Measurements from ENCODE around the gene SCD5. TPM values are rescaled to one million over a fixed set of nuclear protein-coding genes. Genes with fewer than 3 reads are reported as not detected.
A peak's percentile ranks its signal among the peaks of the same experiment; 100 is the strongest.
"Not testable (repeated sequence)": the region's sequence is repeated elsewhere in the genome, so short reads cannot be mapped to it uniquely, and the experiment has no call there.

SCD5 gene
- 5.1 TPM for total RNA-seq
- long read RNA-seq, partial matches to known transcripts, result 0 of 1 reads
- long read RNA-seq, other reads (novel, unspliced or antisense), result 0 of 1 reads

- peak; percentile 96 for ATAC-seq
- intact Hi-C loops (cut with DNase I), result no loop called here
- peak; percentile 87 for DNase-seq (ENCODE audit: missing footprints)
Measured at GRCh38 chr4:82798168-82799005, at the start of gene SCD5. Gene SCD5, minus strand, starts transcription at chr4:82798796. Its CDS starts 259 bp downstream, at chr4:82798537.

GRCh38 chr4:82842593-82842992 is 44.0 kb upstream of the SCD5 start:
- ATAC-seq, result no peak
- intact Hi-C loops (cut with DNase I), result no loop called here

GRCh38 chr4:82839624-82840023 is 41.0 kb upstream of the SCD5 start:
- ATAC-seq, result no peak
- no peak for DNase-seq (ENCODE audit: missing footprints)
- intact Hi-C loops (cut with DNase I), result no loop called here

More at GRCh38 chr4:82842593-82842992, 44.0 kb upstream of the SCD5 start:
- DNase-seq (ENCODE audit: missing footprints), result no peak

- ATAC-seq, result peak; percentile 83
- DNase-seq (ENCODE audit: missing footprints), result no peak
- intact Hi-C loops (cut with DNase I), result loop anchor here (5.0 kb wide), 1 partner anchor 33 kb away; no protein-coding TSS in a partner anchor
Measured at GRCh38 chr4:82833696-82834313, 35.2 kb upstream of the SCD5 start.

DNA sequence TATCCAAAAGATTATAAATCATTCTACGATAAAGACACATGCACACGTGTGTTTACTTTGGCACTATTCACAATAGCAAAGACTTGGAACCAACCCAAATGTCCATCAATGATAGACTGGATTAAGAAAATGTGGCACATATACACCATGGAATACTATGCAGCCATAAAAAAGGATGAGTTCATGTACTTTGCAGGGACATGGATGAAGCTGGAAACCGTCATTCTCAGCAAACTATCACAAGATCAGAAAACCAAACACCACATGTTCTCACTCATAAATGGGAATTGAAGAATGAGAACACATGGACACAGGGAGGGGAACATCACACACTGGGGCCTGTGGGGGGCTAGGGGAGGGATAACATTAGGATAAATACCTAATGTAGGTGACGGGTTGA is 34.5 kb upstream of the SCD5 start:
- intact Hi-C loops (cut with DNase I), result loop anchor here (5.0 kb wide), 1 partner anchor 34 kb away; no protein-coding TSS in a partner anchor

DNA sequence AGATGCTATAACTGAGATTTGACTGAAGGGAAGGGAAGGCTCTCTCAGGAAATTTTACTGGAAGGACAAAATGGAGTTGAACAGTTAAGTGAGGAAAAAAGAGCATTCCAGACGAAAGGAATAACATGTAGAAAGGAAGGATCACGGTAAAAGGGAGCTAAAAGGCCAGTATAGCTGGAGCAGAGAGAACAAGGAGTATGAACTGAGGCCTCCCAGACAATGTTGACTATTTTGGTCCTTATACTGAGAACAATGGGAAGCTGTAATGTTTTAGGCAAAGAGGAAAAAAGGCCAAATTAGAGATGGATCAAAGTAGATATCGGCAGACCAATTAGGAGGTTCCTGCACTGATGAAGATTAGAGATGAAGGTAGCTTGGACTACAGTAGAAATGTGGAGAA is 26.8 kb upstream of the SCD5 start:
- no peak for DNase-seq (ENCODE audit: missing footprints)
- no peak for ATAC-seq
- intact Hi-C loops (cut with DNase I), result no loop called here

More for the DNA sequence above, 34.5 kb upstream of the SCD5 start:
- ATAC-seq; DNase-seq (ENCODE audit: missing footprints): not testable (repeated sequence)

DNA sequence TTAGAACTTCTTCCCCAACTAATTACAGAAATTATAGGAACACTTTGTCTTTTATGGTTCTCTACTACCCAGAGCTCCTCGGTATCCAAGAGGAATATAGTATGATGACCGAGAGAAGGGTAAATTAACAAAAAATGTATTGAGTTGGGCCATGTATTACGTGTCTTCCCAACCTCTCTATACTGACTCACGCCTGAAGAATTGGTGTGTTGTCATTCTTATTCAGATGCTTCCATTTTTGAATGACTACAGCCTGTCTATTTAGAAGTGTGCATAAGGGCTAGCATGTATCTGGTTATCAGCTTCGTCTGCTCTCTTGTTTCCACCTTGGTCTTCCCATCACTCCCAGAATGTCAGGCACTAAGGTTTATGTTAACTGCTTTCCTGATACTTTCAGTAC is 24.5 kb upstream of the SCD5 start:
- DNase-seq (ENCODE audit: missing footprints) (no peak), ATAC-seq (no peak)
- intact Hi-C loops (cut with DNase I), result no loop called here

GRCh38 chr4:82820689-82821088 is 22.1 kb upstream of the SCD5 start:
- intact Hi-C loops (cut with DNase I), result no loop called here
- DNase-seq (ENCODE audit: missing footprints), result no peak
- no peak for ATAC-seq

DNA sequence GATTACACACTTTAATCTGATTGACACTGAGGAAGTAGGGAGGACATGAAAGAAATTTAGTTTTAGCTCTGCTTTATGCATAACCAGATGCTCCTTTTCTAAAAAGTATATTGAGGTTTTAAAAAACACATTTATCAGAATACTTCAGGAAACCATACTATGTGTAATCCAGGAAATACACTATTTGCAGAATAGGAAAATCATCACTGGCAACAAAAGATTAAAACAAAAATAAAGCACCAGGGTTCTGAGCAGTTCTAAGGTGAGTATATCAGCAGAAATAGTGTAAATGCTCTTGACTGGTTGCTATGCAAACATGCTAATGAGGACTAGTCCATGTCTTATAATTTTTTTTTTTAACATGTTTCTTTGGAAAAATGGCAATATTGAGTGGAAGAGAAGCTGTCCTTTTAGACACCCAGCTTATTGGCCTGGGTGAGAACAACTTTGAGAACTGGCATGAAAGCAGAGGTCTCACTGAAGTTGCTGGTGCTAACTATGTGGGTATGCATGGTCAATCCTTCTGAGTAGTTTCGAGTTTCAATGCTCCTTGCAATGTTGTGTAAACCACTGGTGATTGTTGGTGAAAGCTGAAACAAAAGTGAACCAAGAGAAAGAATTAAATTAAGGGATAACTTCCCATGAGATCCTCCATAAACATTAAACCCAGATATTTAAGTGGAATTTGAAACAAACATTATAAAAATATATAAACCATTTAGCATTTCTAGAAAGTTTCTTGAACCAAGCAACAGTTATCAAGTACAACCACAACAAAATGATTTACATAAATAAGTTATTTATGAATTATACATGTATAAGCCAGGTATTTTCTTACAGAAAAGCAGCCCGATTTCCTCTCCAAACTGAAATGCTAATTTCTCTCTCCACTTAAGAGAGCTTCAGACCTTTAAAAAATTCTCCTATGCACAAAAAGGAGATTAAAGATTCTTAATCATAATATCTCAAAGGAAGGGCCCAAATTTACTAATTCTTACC is 20.4 kb upstream of the SCD5 start:
- no peak for ATAC-seq
- intact Hi-C loops (cut with DNase I), result no loop called here
- no peak for DNase-seq (ENCODE audit: missing footprints)

- intact Hi-C loops (cut with DNase I); DNase-seq (ENCODE audit: missing footprints); ATAC-seq: not testable (repeated sequence)
Measured at GRCh38 chr4:82816874-82817273, 18.3 kb upstream of the SCD5 start.

DNA sequence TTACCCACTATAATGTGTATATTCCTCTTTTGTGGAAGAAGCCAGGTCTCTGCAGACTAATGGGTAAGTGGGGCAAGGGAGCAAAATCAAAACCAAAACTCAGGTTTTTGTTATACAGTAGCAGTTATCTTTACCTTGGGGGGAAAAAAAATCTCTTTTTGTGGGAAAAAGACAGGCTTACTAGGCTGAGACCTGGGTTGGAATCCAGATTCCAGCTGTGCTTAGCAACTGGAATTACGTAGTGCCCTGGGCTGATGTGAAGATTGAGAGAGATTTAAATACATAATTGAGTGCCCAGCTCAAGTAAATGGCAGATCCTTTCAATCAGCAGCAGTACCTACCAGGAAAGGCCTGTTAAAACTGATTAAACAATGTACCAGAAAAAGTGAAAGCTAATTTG is 15.4 kb upstream of the SCD5 start:
- intact Hi-C loops (cut with DNase I), result no loop called here
- no peak for DNase-seq (ENCODE audit: missing footprints)
- no peak for ATAC-seq

DNA sequence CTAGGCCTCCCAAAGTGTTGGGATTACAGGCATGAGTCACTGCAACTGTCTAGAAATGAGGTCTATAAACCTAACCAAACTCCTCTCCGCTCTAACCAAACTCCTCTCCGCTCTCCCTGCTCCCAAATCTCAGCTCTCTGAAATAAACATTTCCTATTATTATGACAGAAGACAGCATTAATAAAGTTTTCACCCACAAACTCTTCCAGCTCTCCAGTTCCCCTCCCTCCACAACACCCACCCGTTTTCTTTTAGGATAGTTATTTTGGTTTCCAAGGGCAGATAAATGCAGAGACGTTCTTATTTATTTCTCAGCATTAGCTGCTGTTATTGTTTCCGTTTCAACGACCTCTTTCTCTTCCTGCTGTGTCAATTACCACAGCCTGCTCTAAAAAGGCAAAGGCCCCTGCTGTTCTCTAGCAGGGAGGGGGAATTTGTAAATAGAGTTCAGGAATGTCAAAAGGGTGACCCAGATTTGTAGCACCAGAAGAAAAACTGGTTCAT is 13.3 kb upstream of the SCD5 start:
- ATAC-seq, result no peak
- intact Hi-C loops (cut with DNase I), result no loop called here
- no peak for DNase-seq (ENCODE audit: missing footprints)

- DNase-seq (ENCODE audit: missing footprints), result no peak
- intact Hi-C loops (cut with DNase I), result no loop called here
- no peak for ATAC-seq
Measured at GRCh38 chr4:82811392-82811791, 12.8 kb upstream of the SCD5 start.

DNA sequence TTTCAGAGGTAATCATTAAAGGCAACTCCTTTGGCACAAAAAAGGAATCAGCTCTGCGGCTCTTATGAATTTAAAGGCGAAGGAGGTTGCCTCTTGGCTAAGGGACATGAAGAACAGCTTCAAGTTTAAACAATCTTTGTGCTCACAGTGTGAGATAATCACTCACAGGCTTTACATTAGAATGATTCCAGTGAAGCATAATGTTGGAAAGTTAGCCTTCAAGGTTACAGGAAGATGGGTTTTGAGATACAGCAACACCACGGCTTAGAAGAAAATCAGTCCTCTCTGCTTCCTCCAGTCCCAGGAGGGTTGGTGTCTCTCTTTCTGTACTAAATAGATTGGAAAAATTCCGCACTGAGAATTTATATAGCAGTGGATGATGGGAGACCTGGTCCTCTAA is 11.6 kb upstream of the SCD5 start:
- no peak for DNase-seq (ENCODE audit: missing footprints)
- intact Hi-C loops (cut with DNase I), result no loop called here
- no peak for ATAC-seq

GRCh38 chr4:82809619-82810018 is 11.0 kb upstream of the SCD5 start:
- ATAC-seq, result no peak
- intact Hi-C loops (cut with DNase I), result no loop called here
- no peak for DNase-seq (ENCODE audit: missing footprints)

- DNase-seq (ENCODE audit: missing footprints) (no peak), ATAC-seq (no peak)
- intact Hi-C loops (cut with DNase I), result no loop called here
Measured at GRCh38 chr4:82803746-82804145, 5.2 kb upstream of the SCD5 start.

GRCh38 chr4:82802911-82803310 is 4.3 kb upstream of the SCD5 start:
- intact Hi-C loops (cut with DNase I), result no loop called here
- ATAC-seq, result no peak
- DNase-seq (ENCODE audit: missing footprints), result no peak

DNA sequence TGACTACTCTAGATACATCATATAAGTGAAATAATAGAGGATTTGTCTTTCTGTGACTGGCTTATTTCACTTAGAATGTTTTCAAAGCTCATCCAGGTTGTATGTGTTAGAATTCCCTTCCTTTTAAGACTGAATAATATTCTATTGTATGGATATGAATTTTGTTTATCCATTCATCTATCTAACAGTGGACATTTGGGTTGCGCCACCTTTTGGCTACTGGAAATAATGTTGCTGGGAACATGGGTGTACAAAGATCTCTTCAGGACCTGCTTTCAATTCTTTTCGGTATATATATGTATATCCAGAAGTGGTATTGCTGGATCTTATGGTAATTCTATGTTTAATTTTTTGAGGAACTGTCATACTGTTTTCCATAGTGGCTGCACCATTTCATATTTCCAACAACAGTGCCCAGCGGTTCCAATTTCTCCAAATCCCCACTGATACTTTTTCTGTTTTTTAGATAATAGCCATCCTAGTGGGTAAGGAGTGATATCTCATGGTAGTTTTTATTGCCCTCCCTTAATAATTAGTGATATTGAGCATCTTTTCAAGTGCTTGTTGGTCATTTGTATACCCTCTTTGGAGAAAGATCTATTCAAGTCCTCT is 3.4 kb upstream of the SCD5 start:
- DNase-seq (ENCODE audit: missing footprints) (no peak), ATAC-seq (no peak)
- intact Hi-C loops (cut with DNase I), result no loop called here
